Prostate gland (tissue), 2 donors: ENCODE measurements around the gene PIGU.

ENCODE experiments used
- POLR2A ChIP-seq: fragments of 450-650 bp; IDR thresholded peaks from one replicate; pipeline ENCODE4 v1.6.1; 2016; ENCODE audit warnings: antibody characterized with exemption, mild to moderate bottlenecking
- POLR2AphosphoS5 ChIP-seq: sonication (generic); formaldehyde crosslinking; IDR thresholded peaks from one replicate; pipeline ENCODE4 v1.6.1; 2017; ENCODE audit warnings: antibody characterized with exemption
- TF ChIP-seq, protein P1 (sequence below), 4 experiments: fragments of 200-600 bp in 2 of 4; fragments of 450-650 bp in 2 of 4; sonication (generic) in 2 of 4; IDR thresholded peaks; 1 replicate in 3 of 4; 2 replicates in 1 of 4; pipeline ENCODE4 v1.5.1; 2016 to 2019; ENCODE audit warnings: antibody characterized with exemption in 4 of 4, mild to moderate bottlenecking in 2 of 4, moderate library complexity in 2 of 4

DNA sequence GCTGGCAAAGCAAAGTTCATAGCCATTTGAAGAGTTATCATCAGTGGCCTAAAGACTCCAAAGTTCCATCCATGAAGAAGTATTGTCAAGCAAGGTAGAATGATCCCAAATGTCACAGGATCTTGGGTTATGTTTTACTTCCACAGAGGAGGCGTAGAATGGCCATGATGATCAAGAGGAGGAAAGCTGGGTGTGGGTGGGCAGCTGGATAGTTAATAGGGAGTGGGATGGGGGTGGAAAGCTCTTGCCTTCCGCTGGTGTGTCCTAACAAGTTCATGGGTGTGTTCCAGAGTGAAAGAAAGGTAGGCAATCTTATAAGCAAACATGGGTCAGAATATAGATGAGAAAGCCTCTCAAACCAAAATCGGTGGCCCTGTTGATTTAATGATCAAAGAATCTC, 38.4 kb downstream of the PIGU start:
- TF ChIP-seq, protein P1, sequence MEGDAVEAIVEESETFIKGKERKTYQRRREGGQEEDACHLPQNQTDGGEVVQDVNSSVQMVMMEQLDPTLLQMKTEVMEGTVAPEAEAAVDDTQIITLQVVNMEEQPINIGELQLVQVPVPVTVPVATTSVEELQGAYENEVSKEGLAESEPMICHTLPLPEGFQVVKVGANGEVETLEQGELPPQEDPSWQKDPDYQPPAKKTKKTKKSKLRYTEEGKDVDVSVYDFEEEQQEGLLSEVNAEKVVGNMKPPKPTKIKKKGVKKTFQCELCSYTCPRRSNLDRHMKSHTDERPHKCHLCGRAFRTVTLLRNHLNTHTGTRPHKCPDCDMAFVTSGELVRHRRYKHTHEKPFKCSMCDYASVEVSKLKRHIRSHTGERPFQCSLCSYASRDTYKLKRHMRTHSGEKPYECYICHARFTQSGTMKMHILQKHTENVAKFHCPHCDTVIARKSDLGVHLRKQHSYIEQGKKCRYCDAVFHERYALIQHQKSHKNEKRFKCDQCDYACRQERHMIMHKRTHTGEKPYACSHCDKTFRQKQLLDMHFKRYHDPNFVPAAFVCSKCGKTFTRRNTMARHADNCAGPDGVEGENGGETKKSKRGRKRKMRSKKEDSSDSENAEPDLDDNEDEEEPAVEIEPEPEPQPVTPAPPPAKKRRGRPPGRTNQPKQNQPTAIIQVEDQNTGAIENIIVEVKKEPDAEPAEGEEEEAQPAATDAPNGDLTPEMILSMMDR (IDR thresholded peaks at IDR 0.05): no peak
- TF ChIP-seq POLR2AphosphoS5: no peak
- TF ChIP-seq POLR2A: no peak
